Tibial nerve (tissue), 3 donors: Measurements from ENCODE around the gene TBC1D32.

Source experiments
- CTCF ChIP-seq, 5 experiments: fragments of 200-600 bp in 3 of 5; fragments of 450-650 bp in 2 of 5; sonication (generic) in 3 of 5; IDR thresholded peaks; one replicate each; pipeline ENCODE4 v1.5.1; 2016 to 2019; ENCODE audit warnings: antibody characterized with exemption in 5 of 5, mild to moderate bottlenecking in 3 of 5, moderate library complexity in 2 of 5
- POLR2A ChIP-seq, 2 donors: fragments of 450-650 bp; IDR thresholded peaks; one replicate each; pipeline ENCODE4 v1.6.1; 2017; ENCODE audit warnings: antibody characterized with exemption in 2 of 2, mild to moderate bottlenecking in 2 of 2, moderate library complexity in 2 of 2

GRCh38 chr6:121352941-121353340, 18.7 kb upstream of the TBC1D32 start:
- TF ChIP-seq POLR2A (IDR thresholded peaks at IDR 0.05) (no peak), CTCF (IDR thresholded peaks at IDR 0.05) (no peak)
